NCI-H526 treated with DMSO at 0.1 percent for 48 hours (cell line): Measurements from ENCODE around the gene KRTAP5-11.
"Not testable (repeated sequence)": the region's sequence is repeated elsewhere in the genome, so short reads cannot be mapped to it uniquely, and the experiment has no call there.

Experiments
- DNase-seq: peaks from one replicate; lab custom pipeline; 2025; lab: John Stamatoyannopoulos, UW

The KRTAP5-11 gene, protein sequence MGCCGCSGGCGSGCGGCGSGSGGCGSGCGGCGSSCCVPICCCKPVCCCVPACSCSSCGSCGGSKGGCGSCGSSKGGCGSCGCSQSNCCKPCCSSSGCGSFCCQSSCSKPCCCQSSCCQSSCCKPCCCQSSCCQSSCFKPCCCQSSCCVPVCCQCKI

GRCh38 chr11:71582309-71582895 is at the start of gene KRTAP5-11:
TSS of gene KRTAP5-11 (minus strand) at chr11:71582875. CDS start at chr11:71582837, 38 bp downstream.
- no peak for DNase-seq

GRCh38 chr11:71631551-71631950 is 48.9 kb upstream of the KRTAP5-11 start:
- not testable (repeated sequence) for DNase-seq

- not testable (repeated sequence) for DNase-seq
These were observed 47.4 kb upstream of the KRTAP5-11 start for GRCh38 chr11:71630071-71630470.

- not testable (repeated sequence) for DNase-seq
These were observed 46.3 kb upstream of the KRTAP5-11 start for GRCh38 chr11:71628943-71629342.

DNA sequence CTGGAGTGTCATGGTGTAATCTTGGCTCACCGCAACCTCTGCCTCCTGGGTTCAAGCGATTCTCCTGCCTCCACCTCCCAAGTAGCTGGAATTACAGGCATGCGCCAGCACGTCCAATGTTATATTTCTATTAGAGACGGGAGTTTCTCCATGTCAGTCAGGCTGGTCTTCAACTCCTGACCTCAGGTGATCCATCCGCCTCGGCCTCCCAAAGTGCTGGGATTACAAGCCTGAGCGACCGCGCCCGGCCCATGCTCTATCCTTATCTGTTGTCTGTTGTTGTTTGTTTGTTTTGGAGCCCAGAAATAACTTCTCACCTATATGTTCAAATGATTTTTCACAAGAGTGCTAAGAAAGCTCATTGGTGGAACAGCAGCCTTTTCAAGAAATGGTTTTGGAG is 40.6 kb upstream of the KRTAP5-11 start:
- DNase-seq: not testable (repeated sequence)

DNA sequence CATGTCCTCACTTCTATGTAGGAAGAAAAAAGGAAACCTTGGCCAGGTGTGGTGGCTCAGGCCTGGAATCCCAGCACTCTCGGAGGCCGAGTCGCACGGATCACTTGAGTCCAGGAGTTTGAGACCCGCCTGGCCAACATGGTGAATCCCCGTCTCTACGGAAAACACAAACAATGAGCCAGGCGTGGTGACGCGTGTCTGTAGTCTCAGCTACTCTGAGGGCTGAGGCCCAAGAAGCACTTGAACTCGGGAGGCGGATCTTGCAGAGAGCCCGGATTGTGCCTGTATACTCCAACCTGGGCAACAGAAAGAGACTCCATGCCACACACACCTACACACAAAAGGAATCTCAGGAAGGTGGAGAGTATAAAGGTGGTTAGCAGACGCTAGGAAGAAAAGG is 39.9 kb upstream of the KRTAP5-11 start:
- not testable (repeated sequence) for DNase-seq

- not testable (repeated sequence) for DNase-seq
These were observed 32.3 kb upstream of the KRTAP5-11 start for GRCh38 chr11:71615003-71615402.

- DNase-seq: not testable (repeated sequence)
These were observed 31.8 kb upstream of the KRTAP5-11 start for GRCh38 chr11:71614366-71614917.

GRCh38 chr11:71613931-71614330 is 31.3 kb upstream of the KRTAP5-11 start:
- DNase-seq: not testable (repeated sequence)

DNA sequence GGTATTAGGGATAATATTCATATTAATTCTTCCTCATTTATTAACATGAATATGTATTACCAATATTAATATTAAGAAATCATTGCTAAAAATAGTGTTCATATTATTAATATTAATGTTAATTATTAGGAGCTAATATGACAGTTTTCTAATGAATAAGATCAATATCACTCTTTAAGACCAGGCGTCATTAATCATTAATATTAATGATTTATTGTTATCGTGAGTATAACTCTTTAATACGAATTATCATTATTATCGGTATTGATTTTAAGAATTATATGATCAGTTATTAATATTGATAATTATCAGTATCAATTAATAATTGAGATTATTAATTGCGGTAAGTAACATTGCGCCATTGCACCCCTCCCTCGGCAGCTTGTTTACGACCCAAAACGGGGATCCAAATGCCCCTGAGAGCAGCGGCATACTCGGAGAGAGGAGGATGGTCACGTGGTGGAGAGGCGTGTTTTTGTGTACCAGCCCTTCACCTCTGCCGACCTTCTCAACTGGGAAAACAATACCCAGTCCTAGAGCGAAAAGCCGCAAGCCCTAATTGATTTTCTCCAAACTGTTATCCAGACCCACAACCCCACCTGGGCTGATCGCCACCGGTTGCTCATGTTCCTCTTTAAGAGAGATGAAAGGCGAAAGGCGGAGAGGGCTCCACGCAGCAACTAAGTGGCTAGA is 28.7 kb upstream of the KRTAP5-11 start:
- DNase-seq: not testable (repeated sequence)

- not testable (repeated sequence) for DNase-seq
These were observed 25.6 kb upstream of the KRTAP5-11 start for GRCh38 chr11:71608272-71608671.

DNA sequence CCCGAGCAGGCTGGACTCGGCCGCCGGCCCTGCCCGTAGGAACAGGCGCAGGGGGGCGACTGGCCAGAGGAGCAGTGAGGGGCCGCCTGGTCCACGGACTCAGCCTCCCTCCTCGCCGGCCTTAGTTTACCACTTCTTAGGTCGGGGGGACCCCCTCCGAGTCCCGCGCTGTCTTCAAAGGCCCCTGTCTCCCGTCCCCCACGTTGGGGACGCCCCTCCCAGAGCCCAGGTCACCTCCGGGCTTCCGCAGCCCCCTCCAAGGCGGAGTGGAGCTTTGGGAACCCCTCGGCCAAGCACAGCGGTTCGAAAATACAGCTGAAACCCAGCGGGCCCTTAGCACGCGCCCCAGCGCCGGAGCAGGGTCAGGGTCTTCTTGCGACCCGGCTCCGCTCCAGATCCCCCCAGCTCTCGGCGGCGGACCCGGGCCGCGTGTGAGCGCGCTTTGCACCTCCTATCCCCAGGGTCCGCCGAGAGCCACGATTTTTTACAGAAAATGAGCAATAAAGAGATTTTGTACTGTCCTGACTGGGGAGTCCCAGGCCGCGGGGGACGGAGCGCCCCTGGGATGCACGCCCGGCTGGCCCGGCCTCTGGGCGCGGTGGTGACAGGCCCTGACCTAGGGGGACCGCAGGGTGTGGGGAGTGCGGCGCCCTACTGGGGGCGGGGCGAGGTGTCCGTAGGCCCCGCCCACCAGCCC is 25.0 kb upstream of the KRTAP5-11 start:
- not testable (repeated sequence) for DNase-seq

DNA sequence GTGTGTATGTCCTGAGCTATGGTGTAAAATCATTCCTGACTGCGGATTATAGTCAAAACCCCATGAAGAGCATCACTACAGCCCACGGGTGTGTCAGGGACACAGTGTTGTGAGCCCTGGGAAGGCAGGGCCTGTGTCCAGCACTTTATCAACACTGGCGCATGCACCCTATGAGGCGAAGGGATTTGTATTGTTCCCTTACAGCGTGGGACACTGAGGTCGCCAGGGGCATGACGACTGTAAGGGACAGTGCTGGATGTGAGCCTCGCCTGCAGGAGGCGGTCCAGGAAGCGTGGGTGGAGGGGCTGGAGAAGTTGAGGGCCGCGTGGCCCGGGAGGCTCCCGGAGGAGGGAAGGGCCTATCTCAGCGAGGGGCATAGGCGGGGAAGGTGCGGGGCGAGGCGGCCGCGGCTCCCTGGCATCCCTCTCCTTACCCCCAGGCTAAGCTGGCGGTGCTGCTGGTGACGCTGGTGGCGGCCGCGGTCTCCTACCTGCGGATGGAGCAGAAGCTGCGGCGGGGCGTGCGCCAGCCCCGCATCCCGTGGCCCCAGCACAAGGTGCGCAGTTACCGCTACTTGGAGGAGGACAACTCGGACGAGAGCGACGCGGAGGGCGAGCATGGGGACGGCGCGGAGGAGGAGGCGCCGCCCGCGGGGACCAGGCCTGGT is 24.3 kb upstream of the KRTAP5-11 start:
- not testable (repeated sequence) for DNase-seq

GRCh38 chr11:71604798-71605488 is 22.3 kb upstream of the KRTAP5-11 start:
- DNase-seq: not testable (repeated sequence)

GRCh38 chr11:71603221-71603620 is 20.5 kb upstream of the KRTAP5-11 start:
- DNase-seq: not testable (repeated sequence)

GRCh38 chr11:71589546-71589920 is 6.9 kb upstream of the KRTAP5-11 start:
- not testable (repeated sequence) for DNase-seq

DNA sequence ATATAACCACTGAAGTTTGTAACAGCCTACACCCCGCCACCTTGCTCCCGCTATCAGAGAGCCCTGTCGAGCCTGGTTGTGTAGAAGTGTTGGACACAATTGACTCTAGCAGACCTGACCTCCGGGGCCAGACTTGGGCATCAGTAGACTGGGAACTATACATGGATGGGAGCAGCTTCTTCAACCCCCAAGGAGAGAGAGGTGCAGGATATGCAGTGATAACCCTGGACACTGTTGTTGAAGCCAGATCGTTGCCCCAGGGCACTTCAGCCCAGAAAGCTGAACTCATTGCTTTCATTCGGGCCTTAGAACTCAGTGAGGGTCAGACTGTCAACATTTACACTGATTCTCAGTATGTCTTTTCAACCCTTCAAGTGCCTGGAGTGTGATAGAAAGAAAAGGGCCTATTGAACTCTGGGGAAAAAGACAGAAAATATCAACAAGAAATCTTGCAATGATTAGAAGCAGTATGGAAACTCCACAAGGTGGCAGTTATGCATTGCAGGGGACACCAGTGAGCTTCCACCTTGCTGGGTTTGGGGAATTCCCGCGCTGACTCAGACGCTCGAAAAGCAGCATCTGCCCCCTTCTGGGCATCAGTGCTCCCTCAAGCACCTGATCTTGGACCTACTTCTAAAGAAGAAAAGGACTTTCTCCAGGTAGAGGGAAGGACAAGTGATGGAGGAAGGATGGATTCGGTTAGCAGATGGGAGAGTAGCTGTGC is 6.3 kb upstream of the KRTAP5-11 start:
- DNase-seq: not testable (repeated sequence)

- not testable (repeated sequence) for DNase-seq
These were observed 5.6 kb upstream of the KRTAP5-11 start for GRCh38 chr11:71588314-71588713.

DNA sequence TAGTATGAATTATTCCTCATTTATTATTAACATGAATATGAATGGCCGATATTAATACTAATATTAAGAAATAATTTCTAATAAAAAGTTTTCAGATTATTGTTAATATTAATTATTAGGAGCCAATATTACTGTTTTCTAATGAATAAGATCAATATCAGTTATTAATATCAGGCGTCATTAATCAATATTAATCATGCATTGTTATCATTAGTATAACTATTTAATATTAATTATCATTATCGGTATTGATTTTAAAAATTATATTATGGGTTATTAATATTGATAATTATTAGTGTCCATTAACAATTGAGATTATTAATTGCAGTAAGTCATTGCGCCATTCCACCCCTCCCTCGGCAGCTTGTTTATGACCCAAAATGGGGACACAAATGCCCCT is 3.0 kb upstream of the KRTAP5-11 start:
- not testable (repeated sequence) for DNase-seq

- not testable (repeated sequence) for DNase-seq
These were observed 294 bp upstream of the KRTAP5-11 start for GRCh38 chr11:71582969-71583368.
